C4-2B (cell line): ENCODE data around the gene BTBD9.

Experiments
- ZFX ChIP-seq: fragments of 450-650 bp; IDR thresholded peaks from 2 replicates; pipeline ENCODE4 v1.6.1; 2017
- TF ChIP-seq, protein P1 (sequence below): fragments of 450-650 bp; conservative IDR thresholded peaks from 2 replicates; pipeline ENCODE4 v1.5.1; 2017; ENCODE audit warnings: mild to moderate bottlenecking

DNA sequence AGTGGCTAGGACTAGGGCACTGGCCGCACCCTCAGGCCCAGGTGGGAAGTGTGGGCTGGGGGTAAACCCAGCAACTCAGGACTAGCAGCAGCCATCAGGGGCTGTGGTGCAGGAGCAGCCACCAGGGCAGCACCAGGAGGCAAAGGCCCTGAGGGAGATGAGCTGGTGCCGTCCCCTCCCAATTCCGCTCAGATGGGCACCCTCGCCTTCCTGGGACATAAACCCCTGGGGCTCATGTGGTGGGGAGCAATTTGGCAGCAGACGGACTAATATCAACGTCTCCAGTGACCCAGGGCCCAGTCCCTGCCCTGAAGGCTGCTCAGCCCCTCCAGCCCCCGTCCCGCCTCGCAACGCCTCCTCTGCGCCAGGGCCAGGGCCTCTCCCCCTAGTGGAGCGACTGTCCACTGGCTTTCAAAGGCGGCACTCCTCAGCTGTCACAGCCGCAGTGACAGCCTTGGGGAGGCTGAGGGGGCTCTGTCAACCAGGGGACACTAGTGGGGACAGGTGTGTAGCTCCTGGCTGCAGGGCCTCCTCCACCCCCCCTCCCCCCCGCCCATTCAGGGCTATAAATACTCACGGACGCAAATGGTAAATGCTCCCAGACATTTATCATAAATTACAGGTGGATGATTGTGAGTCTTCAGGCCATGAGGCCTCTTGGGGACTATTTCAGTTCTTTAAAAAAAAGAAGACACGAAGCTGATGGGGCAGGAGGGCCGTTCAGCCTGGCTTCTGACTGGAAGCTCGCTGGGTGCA is 470.3 kb downstream of the BTBD9 start:
- TF ChIP-seq ZFX, result no peak
- TF ChIP-seq, protein P1, sequence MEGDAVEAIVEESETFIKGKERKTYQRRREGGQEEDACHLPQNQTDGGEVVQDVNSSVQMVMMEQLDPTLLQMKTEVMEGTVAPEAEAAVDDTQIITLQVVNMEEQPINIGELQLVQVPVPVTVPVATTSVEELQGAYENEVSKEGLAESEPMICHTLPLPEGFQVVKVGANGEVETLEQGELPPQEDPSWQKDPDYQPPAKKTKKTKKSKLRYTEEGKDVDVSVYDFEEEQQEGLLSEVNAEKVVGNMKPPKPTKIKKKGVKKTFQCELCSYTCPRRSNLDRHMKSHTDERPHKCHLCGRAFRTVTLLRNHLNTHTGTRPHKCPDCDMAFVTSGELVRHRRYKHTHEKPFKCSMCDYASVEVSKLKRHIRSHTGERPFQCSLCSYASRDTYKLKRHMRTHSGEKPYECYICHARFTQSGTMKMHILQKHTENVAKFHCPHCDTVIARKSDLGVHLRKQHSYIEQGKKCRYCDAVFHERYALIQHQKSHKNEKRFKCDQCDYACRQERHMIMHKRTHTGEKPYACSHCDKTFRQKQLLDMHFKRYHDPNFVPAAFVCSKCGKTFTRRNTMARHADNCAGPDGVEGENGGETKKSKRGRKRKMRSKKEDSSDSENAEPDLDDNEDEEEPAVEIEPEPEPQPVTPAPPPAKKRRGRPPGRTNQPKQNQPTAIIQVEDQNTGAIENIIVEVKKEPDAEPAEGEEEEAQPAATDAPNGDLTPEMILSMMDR, result no peak
